HepG2 (cell line): ENCODE results near the gene SYNJ2. TPM values are rescaled to one million over a fixed set of nuclear protein-coding genes. Genes with fewer than 3 reads are reported as not detected.
A peak's percentile ranks its signal among the peaks of the same experiment; 100 is the strongest.

ENCODE experiments used
- FOXM1 ChIP-seq: sonication (generic); formaldehyde crosslinking; IDR thresholded peaks from 2 replicates; pipeline ENCODE4 v1.5.0; 2020; ENCODE audit warnings: missing genetic modification reagents
- IKZF1 ChIP-seq: fragments of 450-650 bp; IDR thresholded peaks from 2 replicates; pipeline ENCODE4 v1.7.1; 2016
- MAFK ChIP-seq, 2 experiments: IDR thresholded peaks in 1 of 2; conservative IDR thresholded peaks in 1 of 2; 2 replicates each; pipeline ENCODE4 v1.6.1; 2011; ENCODE audit warnings: improper control_type of control experiment in 2 of 2, low read length in 2 of 2
- NCOR1 ChIP-seq: fragments of 200-600 bp; sonication (generic); IDR thresholded peaks from 2 replicates; pipeline ENCODE4 v1.7.0; 2017; ENCODE audit warnings: antibody characterized with exemption, low read length, borderline replicate concordance
- NFRKB ChIP-seq: fragments of 450-650 bp; IDR thresholded peaks from 2 replicates; pipeline ENCODE4 v1.6.1; 2017
- NRL ChIP-seq: sonication (generic); formaldehyde crosslinking; IDR thresholded peaks from 2 replicates; pipeline ENCODE4 v1.5.0; 2020; ENCODE audit warnings: missing genetic modification reagents, mild to moderate bottlenecking, moderate library complexity, borderline replicate concordance
- PAX8 ChIP-seq: sonication (generic); formaldehyde crosslinking; IDR thresholded peaks from 2 replicates; pipeline ENCODE4 v1.8.0; 2022; ENCODE audit warnings: mild to moderate bottlenecking, missing genetic modification reagents, borderline replicate concordance
- PCBP1 ChIP-seq: fragments of 200-400 bp; formaldehyde crosslinking; IDR thresholded peaks from 2 replicates; pipeline ENCODE4 v1.6.1; 2017; ENCODE audit warnings: mild to moderate bottlenecking, low read depth, low read length, borderline replicate concordance
- SATB2 ChIP-seq: sonication (generic); formaldehyde crosslinking; IDR thresholded peaks from 2 replicates; pipeline ENCODE4 v1.5.0; 2020; ENCODE audit warnings: missing genetic modification reagents
- ZBTB8A ChIP-seq: sonication (generic); formaldehyde crosslinking; IDR thresholded peaks from 2 replicates; pipeline ENCODE4 v1.4.0; 2020; ENCODE audit warnings: mild to moderate bottlenecking, low read depth, missing genetic modification reagents, borderline replicate concordance
- ZNF124 ChIP-seq: sonication (generic); formaldehyde crosslinking; IDR thresholded peaks from 2 replicates; pipeline ENCODE4 v1.4.0; 2020; ENCODE audit warnings: missing genetic modification reagents
- ZNF317 ChIP-seq: sonication (generic); formaldehyde crosslinking; IDR thresholded peaks from 2 replicates; pipeline ENCODE4 v1.5.0; 2020; ENCODE audit warnings: mild to moderate bottlenecking, missing genetic modification reagents
- ZNF446 ChIP-seq: sonication (generic); formaldehyde crosslinking; IDR thresholded peaks from 2 replicates; pipeline ENCODE4 v1.5.0; 2020; ENCODE audit warnings: mild to moderate bottlenecking, missing genetic modification reagents
- ZNF501 ChIP-seq: sonication (generic); formaldehyde crosslinking; IDR thresholded peaks from 2 replicates; pipeline ENCODE4 v1.5.1; 2020; ENCODE audit warnings: mild to moderate bottlenecking, moderate library complexity, missing genetic modification reagents
- ZNF563 ChIP-seq: sonication (generic); formaldehyde crosslinking; IDR thresholded peaks from 2 replicates; pipeline ENCODE4 v1.8.0; 2022; ENCODE audit warnings: mild to moderate bottlenecking, moderate library complexity, missing genetic modification reagents
- ZNF674 ChIP-seq: sonication (generic); formaldehyde crosslinking; IDR thresholded peaks from 2 replicates; pipeline ENCODE4 v1.5.0; 2020; ENCODE audit warnings: low read depth, mild to moderate bottlenecking, missing genetic modification reagents
- ZNF678 ChIP-seq: sonication (generic); formaldehyde crosslinking; IDR thresholded peaks from 2 replicates; pipeline ENCODE4 v1.4.0; 2020; ENCODE audit warnings: mild to moderate bottlenecking, missing genetic modification reagents
- ZNF737 ChIP-seq: sonication (generic); formaldehyde crosslinking; IDR thresholded peaks from 2 replicates; pipeline ENCODE4 v1.5.0; 2020; ENCODE audit warnings: missing genetic modification reagents, mild to moderate bottlenecking, borderline replicate concordance
- ZNF773 ChIP-seq: sonication (generic); formaldehyde crosslinking; IDR thresholded peaks from 2 replicates; pipeline ENCODE4 v1.4.0; 2020; ENCODE audit warnings: missing genetic modification reagents, borderline replicate concordance
- ZNF782 ChIP-seq: sonication (generic); formaldehyde crosslinking; IDR thresholded peaks from 2 replicates; pipeline ENCODE4 v1.4.0; 2020; ENCODE audit warnings: missing genetic modification reagents, mild to moderate bottlenecking, borderline replicate concordance
- polyA plus RNA-seq, 8 experiments: library from polyadenylated mRNA; depleted of rRNA in 3 of 8; stranded (reverse) in 7 of 8; unstranded in 1 of 8; fragments of >200 nt; fragmentation: Illumina TruSeq in 4 of 8; extraction: Trizol in 4 of 8; gene quantifications; 2 replicates each; pipeline versions ENCODE4 v1.2.1 to v1.2.3, GENCODE V29; 2011 to 2016; ENCODE audit warnings: low read depth in 4 of 8, missing spikeins in 1 of 8, mixed read lengths in 1 of 8; ENCODE audit not compliant: insufficient read depth in 1 of 8
- total RNA-seq, 5 experiments: library from RNA; depleted of rRNA; stranded (reverse); fragments of >200 nt; fragmentation: Illumina TruSeq; extraction: Trizol; gene quantifications; 2 replicates each; pipeline ENCODE4 v1.2.3, GENCODE V29; 2016; ENCODE audit warnings: low read depth in 1 of 5
- TF ChIP-seq, protein P1 (sequence below): sonication (generic); formaldehyde crosslinking; conservative IDR thresholded peaks from 2 replicates; pipeline ENCODE4 v1.8.0; 2022; ENCODE audit warnings: low read depth, missing genetic modification reagents
- TF ChIP-seq, protein P2 (sequence below): IDR thresholded peaks from 2 replicates; pipeline ENCODE4 v1.6.1; 2012; ENCODE audit warnings: low read length, improper control_type of control experiment
- TF ChIP-seq, protein P3 (sequence below): sonication (generic); formaldehyde crosslinking; IDR thresholded peaks from 2 replicates; pipeline ENCODE4 v1.5.0; 2020; ENCODE audit warnings: missing genetic modification reagents, mild to moderate bottlenecking, borderline replicate concordance
- TF ChIP-seq, protein P4 (sequence below): sonication (generic); formaldehyde crosslinking; IDR thresholded peaks from 2 replicates; pipeline ENCODE4 v1.5.0; 2020; ENCODE audit warnings: missing genetic modification reagents

The SYNJ2 gene
- total and polyA plus RNA-seq, 2 of the 13 experiments (the other 11 are each of a cell fraction or from before 2014, with no cell fraction given), result 39.1 to 57.6 TPM

DNA sequence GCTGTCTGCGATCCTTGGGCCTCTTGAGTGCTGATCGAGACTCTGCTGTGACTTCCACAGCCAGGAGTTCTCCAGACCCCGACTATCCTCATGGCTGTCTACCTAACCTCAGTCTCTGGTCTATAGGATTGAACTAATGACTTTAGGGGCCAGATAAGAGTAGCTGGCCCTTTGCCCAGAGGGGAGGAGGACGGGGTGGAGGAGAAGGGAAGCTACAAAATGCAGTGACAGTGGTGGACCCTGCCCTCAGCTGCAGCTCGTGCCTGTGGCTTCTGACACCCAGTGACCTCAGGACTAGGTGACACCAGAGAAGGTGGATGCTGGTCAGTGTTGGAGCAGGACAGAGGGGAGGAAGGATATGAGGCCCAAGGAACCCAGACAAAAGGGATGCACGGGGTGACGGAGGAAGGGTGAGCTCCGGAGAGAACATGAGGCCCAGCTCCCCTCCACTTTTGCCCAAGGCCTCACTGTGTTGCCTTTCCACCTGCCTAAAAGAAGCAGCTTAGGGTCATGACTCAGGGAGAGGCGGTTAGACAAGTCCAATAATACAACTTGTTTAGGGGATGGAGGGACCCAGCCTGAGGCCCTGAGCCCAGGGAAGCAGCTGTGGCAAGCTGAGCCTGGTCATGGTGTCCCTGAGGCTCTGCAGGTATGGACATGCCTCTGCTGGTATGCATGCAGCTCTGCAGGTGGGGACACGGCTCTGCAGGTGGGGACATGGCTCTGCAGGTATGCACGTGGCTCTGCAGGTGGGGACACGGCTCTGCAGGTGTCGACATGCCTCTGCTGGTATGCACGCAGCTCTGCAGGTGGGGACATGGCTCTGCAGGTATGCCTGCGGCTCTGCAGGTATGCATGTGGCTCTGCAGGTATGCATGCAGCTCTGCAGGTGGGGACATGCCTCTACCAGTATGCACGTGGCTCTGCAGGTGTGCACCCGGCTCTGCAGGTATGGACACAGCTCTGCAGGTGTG, 67.7 kb downstream of the SYNJ2 start (continued):
- TF ChIP-seq, protein P1, sequence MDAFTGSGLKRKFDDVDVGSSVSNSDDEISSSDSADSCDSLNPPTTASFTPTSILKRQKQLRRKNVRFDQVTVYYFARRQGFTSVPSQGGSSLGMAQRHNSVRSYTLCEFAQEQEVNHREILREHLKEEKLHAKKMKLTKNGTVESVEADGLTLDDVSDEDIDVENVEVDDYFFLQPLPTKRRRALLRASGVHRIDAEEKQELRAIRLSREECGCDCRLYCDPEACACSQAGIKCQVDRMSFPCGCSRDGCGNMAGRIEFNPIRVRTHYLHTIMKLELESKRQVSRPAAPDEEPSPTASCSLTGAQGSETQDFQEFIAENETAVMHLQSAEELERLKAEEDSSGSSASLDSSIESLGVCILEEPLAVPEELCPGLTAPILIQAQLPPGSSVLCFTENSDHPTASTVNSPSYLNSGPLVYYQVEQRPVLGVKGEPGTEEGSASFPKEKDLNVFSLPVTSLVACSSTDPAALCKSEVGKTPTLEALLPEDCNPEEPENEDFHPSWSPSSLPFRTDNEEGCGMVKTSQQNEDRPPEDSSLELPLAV (CRISPR knock-in tag), result peak; percentile 14; the same call in 1 of the 2 replicates
- TF ChIP-seq ZNF501 (CRISPR knock-in tag), result no peak
- no peak for TF ChIP-seq ZNF124 (CRISPR knock-in tag)
- TF ChIP-seq PAX8 (CRISPR knock-in tag), result no peak
- no peak; the same call in 1 of the 2 replicates for TF ChIP-seq ZNF563 (CRISPR knock-in tag)
- TF ChIP-seq SATB2 (CRISPR knock-in tag), result no peak
- TF ChIP-seq ZNF678 (CRISPR knock-in tag), result no peak
- TF ChIP-seq ZBTB8A (CRISPR knock-in tag), result no peak
- no peak; the same call in 1 of the 2 replicates for TF ChIP-seq NRL (CRISPR knock-in tag)
- TF ChIP-seq PCBP1, result no peak
- TF ChIP-seq, protein P2, sequence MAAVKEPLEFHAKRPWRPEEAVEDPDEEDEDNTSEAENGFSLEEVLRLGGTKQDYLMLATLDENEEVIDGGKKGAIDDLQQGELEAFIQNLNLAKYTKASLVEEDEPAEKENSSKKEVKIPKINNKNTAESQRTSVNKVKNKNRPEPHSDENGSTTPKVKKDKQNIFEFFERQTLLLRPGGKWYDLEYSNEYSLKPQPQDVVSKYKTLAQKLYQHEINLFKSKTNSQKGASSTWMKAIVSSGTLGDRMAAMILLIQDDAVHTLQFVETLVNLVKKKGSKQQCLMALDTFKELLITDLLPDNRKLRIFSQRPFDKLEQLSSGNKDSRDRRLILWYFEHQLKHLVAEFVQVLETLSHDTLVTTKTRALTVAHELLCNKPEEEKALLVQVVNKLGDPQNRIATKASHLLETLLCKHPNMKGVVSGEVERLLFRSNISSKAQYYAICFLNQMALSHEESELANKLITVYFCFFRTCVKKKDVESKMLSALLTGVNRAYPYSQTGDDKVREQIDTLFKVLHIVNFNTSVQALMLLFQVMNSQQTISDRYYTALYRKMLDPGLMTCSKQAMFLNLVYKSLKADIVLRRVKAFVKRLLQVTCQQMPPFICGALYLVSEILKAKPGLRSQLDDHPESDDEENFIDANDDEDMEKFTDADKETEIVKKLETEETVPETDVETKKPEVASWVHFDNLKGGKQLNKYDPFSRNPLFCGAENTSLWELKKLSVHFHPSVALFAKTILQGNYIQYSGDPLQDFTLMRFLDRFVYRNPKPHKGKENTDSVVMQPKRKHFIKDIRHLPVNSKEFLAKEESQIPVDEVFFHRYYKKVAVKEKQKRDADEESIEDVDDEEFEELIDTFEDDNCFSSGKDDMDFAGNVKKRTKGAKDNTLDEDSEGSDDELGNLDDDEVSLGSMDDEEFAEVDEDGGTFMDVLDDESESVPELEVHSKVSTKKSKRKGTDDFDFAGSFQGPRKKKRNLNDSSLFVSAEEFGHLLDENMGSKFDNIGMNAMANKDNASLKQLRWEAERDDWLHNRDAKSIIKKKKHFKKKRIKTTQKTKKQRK, result no peak
- TF ChIP-seq FOXM1 (CRISPR knock-in tag), result no peak
- TF ChIP-seq NFRKB, result no peak
- TF ChIP-seq MAFK (conservative IDR thresholded peaks at IDR 0.05 in 1 of 2, IDR thresholded peaks at IDR 0.05 in 1 of 2; ENCODE audit: low read length in 2 of 2), result no peak
- TF ChIP-seq, protein P3, sequence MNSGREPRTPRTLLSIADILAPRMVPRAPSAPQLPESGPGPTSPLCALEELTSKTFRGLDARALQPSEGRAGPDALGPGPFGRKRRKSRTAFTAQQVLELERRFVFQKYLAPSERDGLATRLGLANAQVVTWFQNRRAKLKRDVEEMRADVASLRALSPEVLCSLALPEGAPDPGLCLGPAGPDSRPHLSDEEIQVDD, result peak; percentile 9; the same call in 1 of the 2 replicates
- TF ChIP-seq, protein P4, sequence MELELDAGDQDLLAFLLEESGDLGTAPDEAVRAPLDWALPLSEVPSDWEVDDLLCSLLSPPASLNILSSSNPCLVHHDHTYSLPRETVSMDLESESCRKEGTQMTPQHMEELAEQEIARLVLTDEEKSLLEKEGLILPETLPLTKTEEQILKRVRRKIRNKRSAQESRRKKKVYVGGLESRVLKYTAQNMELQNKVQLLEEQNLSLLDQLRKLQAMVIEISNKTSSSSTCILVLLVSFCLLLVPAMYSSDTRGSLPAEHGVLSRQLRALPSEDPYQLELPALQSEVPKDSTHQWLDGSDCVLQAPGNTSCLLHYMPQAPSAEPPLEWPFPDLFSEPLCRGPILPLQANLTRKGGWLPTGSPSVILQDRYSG (CRISPR knock-in tag), result no peak
- TF ChIP-seq ZNF773 (CRISPR knock-in tag), result no peak
- no peak; the same call in 1 of the 2 replicates for TF ChIP-seq ZNF782
- no peak for TF ChIP-seq ZNF317 (CRISPR knock-in tag)
- no peak for TF ChIP-seq ZNF674 (CRISPR knock-in tag)
- TF ChIP-seq ZNF737 (CRISPR knock-in tag), result no peak; the same call in 1 of the 2 replicates
- TF ChIP-seq ZNF446 (CRISPR knock-in tag), result no peak
- TF ChIP-seq IKZF1, result no peak
- peak; percentile 75; the same call in 1 of the 2 replicates for TF ChIP-seq NCOR1
